GM12874 (cell line): ENCODE results near the gene GAS2.

Experiments used
- CTCF ChIP-seq: IDR thresholded peaks from 2 replicates; pipeline ENCODE4 v1.5.1; 2011; ENCODE audit warnings: low read depth, mild to moderate bottlenecking, control low read depth, low read length, moderate library complexity; ENCODE audit not compliant: insufficient read depth

The GAS2 gene

GRCh38 chr11:22846726-22847125 lies 180.3 kb downstream of the GAS2 start:
- no peak for TF ChIP-seq CTCF

GRCh38 chr11:22851477-22851876 lies 185.1 kb downstream of the GAS2 start:
- no peak for TF ChIP-seq CTCF

DNA sequence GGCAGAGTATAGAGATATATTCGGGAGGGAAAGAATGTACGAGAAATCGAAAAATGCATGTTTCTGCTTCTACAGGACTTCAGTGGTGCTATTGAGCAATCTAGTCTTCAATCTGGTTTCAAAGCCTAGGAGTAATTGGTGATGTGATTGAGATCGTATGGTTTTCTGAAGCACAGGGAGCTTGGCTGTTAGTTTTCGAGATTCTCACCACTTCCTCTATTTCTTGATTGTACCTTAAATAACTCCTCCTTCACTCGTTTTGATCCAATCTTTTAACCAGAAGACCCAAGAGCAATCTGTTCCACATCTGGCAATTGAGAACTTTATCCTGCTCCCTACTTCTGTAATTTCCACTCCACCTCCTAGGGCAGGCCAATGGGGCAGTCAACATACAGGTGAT lies 193.3 kb downstream of the GAS2 start:
- no peak for TF ChIP-seq CTCF

DNA sequence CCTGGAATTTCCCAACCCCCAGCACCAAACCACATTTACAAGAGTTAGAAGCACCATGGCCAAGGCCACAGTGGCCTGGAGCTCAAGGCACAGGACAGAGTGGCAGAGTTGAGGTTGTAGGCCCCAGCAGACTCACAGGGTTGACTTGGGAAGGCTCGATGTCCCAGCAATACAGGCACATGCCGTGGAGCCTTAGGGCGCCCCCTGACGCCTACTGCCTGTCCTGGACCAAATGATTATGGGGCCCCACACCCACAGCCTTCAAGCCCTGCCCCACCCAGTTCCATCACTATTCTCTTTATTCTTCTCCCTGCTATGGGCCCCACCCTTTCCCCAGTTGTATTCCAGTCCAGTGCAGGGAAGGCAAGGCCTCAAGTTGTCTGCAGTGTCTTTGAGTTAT lies 193.8 kb downstream of the GAS2 start, which contains the start of gene CCDC179:
CCDC179 (minus strand) TSS at position 234 of the 400 bp plus-strand sequence; CDS start at position 181, 53 bp downstream.
- no peak for TF ChIP-seq CTCF
